AG09319 (cell line): ENCODE measurements around the gene TBL2.
"Not testable (repeated sequence)": the region's sequence is repeated elsewhere in the genome, so short reads cannot be mapped to it uniquely, and the experiment has no call there.

Source experiments
- DNase-seq: peaks from one replicate; pipeline ENCODE4 v3.0.0-alpha.2; 2010; ENCODE audit warnings: low read depth; ENCODE audit errors: extremely low read depth
- CTCF ChIP-seq: IDR thresholded peaks from 2 replicates; pipeline ENCODE4 v1.5.1; 2011; ENCODE audit warnings: low read depth, mild to moderate bottlenecking, inconsistent platforms, low read length, moderate library complexity

TBL2 gene

GRCh38 chr7:73532224-73532623 is 46.2 kb downstream of the TBL2 start:
- no peak for TF ChIP-seq CTCF
- DNase-seq, result no peak

- DNase-seq, result no peak
- no peak for TF ChIP-seq CTCF
Observed at GRCh38 chr7:73530800-73531199, 47.6 kb downstream of the TBL2 start.

- no peak for DNase-seq
- no peak for TF ChIP-seq CTCF
Observed at GRCh38 chr7:73526896-73527821, 51.2 kb downstream of the TBL2 start.

DNA sequence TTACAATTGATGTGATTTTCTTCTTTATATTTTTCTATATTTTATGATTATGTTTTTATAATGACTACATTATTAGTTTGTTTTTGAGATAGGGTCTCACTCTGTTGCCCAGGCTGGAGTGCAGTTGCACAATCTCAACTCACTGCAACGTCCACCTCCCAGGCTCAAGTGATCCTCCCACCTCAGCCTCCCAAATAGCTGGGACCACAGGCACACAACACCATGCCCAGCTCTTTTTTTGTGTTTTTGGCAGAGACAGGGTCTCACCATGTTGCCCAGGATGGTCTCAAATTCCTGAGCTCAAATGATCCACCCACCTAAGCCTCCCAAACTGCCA is 52.3 kb downstream of the TBL2 start:
- not testable (repeated sequence) for DNase-seq

DNA sequence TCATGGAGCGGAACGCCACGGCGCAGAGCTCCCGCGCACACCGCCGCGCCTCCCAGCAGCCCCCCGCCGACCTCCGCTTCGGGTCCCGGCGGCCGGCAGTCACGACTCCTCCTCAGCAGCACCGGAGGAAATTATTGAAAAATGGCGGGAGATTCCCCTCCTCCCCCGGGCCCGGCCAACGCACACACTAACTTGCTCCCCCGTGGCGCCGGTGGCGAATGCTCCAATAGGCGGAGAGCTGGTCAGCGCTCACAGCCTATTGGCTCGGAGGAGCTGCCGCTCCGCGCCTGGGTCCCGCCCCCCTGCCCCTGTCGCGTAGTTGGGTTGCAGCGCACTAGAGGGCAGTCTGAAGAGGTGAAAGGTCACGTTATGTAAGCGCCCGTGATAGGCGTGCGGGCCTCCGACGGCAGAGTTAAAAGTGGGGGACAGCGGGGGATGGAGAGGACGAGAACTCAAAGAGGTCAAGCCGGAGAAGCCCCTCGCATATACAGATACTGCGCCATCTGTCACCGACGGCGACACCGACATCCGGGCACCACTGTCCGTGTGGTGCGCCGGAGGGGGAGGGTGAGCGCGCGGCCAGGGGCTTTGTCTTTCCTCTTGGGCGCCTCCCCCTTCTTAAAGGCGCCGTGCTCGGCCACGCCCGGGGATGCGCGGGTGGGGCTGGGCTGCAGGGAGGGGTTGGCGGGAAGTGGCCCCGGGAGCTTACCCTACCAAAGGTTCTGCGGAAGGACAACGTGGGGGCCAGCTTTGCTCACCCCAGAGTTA is 56.1 kb downstream of the TBL2 start, which contains the start of gene BAZ1B:
Gene BAZ1B, minus strand, starts transcription at position 189 of the 768 bp plus-strand sequence. CDS start 360 bp downstream, outside the sequence.
- no peak; the same call in 1 of the 2 replicates for TF ChIP-seq CTCF
- DNase-seq, result peak; percentile 95

- TF ChIP-seq CTCF, result no peak
- DNase-seq, result no peak
Observed at GRCh38 chr7:73521636-73522104, 56.7 kb downstream of the TBL2 start.

DNA sequence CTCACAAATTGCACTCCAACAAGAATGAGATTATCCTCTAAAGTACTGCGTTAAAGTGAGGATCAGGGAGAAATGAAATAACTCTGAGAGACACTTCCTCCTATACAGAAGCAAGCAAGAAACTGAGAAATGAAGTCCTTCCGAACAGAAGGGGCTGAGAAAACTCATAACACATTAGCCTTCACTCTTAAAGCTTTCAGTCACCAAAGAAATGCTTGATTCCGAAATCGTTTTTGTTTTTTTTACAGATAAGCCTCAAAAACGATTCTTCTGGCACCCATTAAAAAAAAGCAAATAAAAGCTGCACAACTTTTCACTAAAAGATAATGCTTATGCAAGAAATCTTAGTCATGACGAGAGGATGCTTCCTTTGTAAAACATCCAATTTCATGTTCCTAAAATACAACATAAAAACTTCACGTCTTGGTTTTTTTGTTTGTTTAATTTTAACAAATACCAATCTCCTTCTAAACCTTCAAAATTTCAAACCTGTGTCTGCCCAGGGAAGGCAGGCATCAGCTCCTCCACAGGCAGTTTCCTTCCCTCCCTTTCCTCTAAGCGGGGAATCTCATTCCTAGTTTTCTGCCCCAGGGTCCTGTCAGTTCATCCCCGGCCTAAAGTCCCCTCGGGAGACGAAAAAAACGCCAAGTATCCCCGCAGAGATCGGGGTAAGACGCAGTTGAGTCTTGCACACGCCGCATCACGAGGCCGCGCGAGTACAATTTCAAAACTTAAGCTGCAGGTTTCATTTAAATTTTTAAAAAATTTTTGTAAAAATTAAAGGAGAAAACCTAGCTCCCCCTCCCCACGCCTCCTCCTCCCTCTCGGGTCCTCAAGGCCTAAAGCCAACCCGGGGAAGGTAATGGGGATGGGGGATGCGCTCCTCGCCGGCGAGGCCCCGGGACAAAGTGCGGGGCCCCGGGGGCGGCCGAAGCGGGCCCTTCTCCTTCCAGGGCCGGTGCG is 57.4 kb downstream of the TBL2 start:
- no peak for TF ChIP-seq CTCF
- no peak for DNase-seq
